Measurements from ENCODE around the gene CRYBA2.

GRCh38 chr2:219000569-219000960 is 7.3 kb upstream of the CRYBA2 start:
- TF ChIP-seq REST (IDR thresholded peaks at IDR 0.05; ENCODE audit: insufficient read depth in 1 of 2, low read depth in 2 of 2, low read length in 2 of 2) (no peak), SIN3A (IDR thresholded peaks at IDR 0.05; ENCODE audit: borderline replicate concordance, insufficient read depth, low read length) (no peak)

Measured in PFSK-1 (cell line).